ENCODE results near the gene SCD.

DNA sequence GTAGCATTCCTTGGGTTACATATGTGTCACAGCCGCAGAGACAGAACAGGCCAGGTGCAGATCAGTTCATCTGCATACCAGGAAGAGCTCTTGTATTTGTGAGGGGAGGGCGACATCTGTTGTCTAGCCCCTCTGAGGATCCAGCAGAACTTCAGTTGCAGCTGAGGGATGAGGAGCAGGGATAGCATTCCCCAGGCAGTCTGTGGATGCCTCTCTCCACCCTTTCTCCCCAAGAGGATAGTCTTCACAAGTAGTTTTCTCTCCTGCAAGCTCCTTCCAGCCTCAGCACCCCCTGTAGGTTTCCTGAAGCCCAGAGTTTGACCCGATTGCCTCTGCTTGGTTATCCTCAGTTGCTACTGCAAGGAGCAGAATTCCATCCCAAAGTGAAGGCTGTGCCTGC, 2.6 kb downstream of the SCD start:
- TF ChIP-seq, protein P1, sequence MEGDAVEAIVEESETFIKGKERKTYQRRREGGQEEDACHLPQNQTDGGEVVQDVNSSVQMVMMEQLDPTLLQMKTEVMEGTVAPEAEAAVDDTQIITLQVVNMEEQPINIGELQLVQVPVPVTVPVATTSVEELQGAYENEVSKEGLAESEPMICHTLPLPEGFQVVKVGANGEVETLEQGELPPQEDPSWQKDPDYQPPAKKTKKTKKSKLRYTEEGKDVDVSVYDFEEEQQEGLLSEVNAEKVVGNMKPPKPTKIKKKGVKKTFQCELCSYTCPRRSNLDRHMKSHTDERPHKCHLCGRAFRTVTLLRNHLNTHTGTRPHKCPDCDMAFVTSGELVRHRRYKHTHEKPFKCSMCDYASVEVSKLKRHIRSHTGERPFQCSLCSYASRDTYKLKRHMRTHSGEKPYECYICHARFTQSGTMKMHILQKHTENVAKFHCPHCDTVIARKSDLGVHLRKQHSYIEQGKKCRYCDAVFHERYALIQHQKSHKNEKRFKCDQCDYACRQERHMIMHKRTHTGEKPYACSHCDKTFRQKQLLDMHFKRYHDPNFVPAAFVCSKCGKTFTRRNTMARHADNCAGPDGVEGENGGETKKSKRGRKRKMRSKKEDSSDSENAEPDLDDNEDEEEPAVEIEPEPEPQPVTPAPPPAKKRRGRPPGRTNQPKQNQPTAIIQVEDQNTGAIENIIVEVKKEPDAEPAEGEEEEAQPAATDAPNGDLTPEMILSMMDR (IDR thresholded peaks at IDR 0.05) = no peak
- TF ChIP-seq POLR2A (IDR thresholded peaks at IDR 0.05) = no peak
- no peak for TF ChIP-seq EP300 (IDR thresholded peaks at IDR 0.05)
- TF ChIP-seq POLR2AphosphoS5 (IDR thresholded peaks at IDR 0.05) = no peak

All from sigmoid colon (tissue), 4 donors.